ENCODE results near the gene PTPRJ. TPM values are rescaled to one million over a fixed set of nuclear protein-coding genes. Genes with fewer than 3 reads are reported as not detected.

The PTPRJ gene
- total and polyA plus RNA-seq, 9 of the 15 experiments (the other 6 are each of a cell fraction or from before 2014, with no cell fraction given), result 0.56 to 10.7 (median 4.8) TPM

- POLR2A ChIA-PET, result no interaction called here
- no peaks in the 10 kb centered on the region for H3K9me1 ChIP-seq (ENCODE audit: control insufficient read depth, insufficient read depth, low read length)
- TF ChIP-seq DDX20 (tag; IDR thresholded peaks at IDR 0.05; ENCODE audit: low read depth) (no peak), U2AF1 (optimal IDR thresholded peaks at IDR 0.05; ENCODE audit: low read depth, low read length) (no peak), MAZ (CRISPR knock-in tag; conservative IDR thresholded peaks at IDR 0.05 in 1 of 2, IDR thresholded peaks at IDR 0.05 in 1 of 2) (no peak), KLF13 (tag; IDR thresholded peaks at IDR 0.05; ENCODE audit: borderline replicate concordance, low read depth) (no peak), BACH1 (tag; IDR thresholded peaks at IDR 0.05) (no peak)
- TF ChIP-seq, protein P1, sequence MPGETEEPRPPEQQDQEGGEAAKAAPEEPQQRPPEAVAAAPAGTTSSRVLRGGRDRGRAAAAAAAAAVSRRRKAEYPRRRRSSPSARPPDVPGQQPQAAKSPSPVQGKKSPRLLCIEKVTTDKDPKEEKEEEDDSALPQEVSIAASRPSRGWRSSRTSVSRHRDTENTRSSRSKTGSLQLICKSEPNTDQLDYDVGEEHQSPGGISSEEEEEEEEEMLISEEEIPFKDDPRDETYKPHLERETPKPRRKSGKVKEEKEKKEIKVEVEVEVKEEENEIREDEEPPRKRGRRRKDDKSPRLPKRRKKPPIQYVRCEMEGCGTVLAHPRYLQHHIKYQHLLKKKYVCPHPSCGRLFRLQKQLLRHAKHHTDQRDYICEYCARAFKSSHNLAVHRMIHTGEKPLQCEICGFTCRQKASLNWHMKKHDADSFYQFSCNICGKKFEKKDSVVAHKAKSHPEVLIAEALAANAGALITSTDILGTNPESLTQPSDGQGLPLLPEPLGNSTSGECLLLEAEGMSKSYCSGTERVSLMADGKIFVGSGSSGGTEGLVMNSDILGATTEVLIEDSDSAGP (CRISPR knock-in tag; IDR thresholded peaks at IDR 0.05), result no peak
- TF ChIP-seq, protein P2, sequence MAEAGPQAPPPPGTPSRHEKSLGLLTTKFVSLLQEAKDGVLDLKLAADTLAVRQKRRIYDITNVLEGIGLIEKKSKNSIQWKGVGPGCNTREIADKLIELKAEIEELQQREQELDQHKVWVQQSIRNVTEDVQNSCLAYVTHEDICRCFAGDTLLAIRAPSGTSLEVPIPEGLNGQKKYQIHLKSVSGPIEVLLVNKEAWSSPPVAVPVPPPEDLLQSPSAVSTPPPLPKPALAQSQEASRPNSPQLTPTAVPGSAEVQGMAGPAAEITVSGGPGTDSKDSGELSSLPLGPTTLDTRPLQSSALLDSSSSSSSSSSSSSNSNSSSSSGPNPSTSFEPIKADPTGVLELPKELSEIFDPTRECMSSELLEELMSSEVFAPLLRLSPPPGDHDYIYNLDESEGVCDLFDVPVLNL (CRISPR knock-in tag; IDR thresholded peaks at IDR 0.05; ENCODE audit: low read depth), result no peak
- TF ChIP-seq, protein P3, sequence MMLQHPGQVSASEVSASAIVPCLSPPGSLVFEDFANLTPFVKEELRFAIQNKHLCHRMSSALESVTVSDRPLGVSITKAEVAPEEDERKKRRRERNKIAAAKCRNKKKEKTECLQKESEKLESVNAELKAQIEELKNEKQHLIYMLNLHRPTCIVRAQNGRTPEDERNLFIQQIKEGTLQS (IDR thresholded peaks at IDR 0.05), result no peak
- TF ChIP-seq, protein P3 (CRISPR knock-in tag; conservative IDR thresholded peaks at IDR 0.05), result no peak
- ATAC-seq, result no peak
- intact Hi-C loops (cut with micrococcal nuclease) (no loop called here), in situ Hi-C loops (cut with MboI) (no loop called here)
- H3K27ac ChIP-seq (ENCODE audit: extremely low read depth, low read depth, low read length), result no peak overlapping the region
- FAIRE-seq, result no peak
- no peaks in the 10 kb centered on the region for H4K20me1 ChIP-seq (replicated peaks; ENCODE audit: control insufficient read depth, insufficient read depth, low read length)
- no peaks in the 10 kb centered on the region for H3K4me1 ChIP-seq (replicated peaks in 1 of 2; ENCODE audit: control insufficient read depth in 2 of 2, insufficient read depth in 2 of 2, low read length in 2 of 2)
- WGBS (ENCODE audit: insufficient coverage, low coverage, missing lambda C conversion rate), result 0% methylated on average over 4 of the region's 4 CpGs
- CTCF ChIA-PET (ENCODE audit: low intra/inter-chr PET ratio), result no interaction called here
- no peak overlapping the region for H3K4me2 ChIP-seq (ENCODE audit: insufficient read depth, low read length)
- DNase-seq (ENCODE audit: extremely low read depth in 1 of 4, low spot score in 3 of 4), result no peak
- no peak overlapping the region for H3K4me3 ChIP-seq
- H3K9ac ChIP-seq (ENCODE audit: insufficient read depth in 1 of 2, low read depth in 2 of 2, low read length in 2 of 2), result no peak overlapping the region
- peaks cover 0 to 2% of the 10 kb centered on the region in 2 experiments; a peak in 1 of 5 replicates for H3K27me3 ChIP-seq (ENCODE audit: control insufficient read depth in 2 of 2, insufficient read depth in 2 of 2, low read length in 2 of 2)
- BruUV-seq (replicated peaks), result no TSS peak
- no peaks in the 10 kb centered on the region for H3K9me3 ChIP-seq (replicated peaks; ENCODE audit: control insufficient read depth, insufficient read depth, low read depth, low read length)
- H2AFZ ChIP-seq (ENCODE audit: low read depth, low read length), result no peak overlapping the region
- H3K79me2 ChIP-seq (ENCODE audit: control insufficient read depth, insufficient read depth, low read length), result no peaks in the 10 kb centered on the region
- no peaks in the 10 kb centered on the region for H3K36me3 ChIP-seq (ENCODE audit: control insufficient read depth, insufficient read depth, low read length)
These were observed 202.6 kb downstream of the PTPRJ start for GRCh38 chr11:48182860-48183526.

Data from K562 (cell line).